Endodermal cell (in vitro differentiated cells): Measurements from ENCODE around the gene TTC28. TPM values are rescaled to one million over a fixed set of nuclear protein-coding genes. Genes with fewer than 3 reads are reported as not detected.
"Not testable (repeated sequence)": the region's sequence is repeated elsewhere in the genome, so short reads cannot be mapped to it uniquely, and the experiment has no call there.

Experiments used
- DNase-seq: peaks from one replicate; pipeline ENCODE4 v3.0.0-alpha.2; 2017
- H3K27ac ChIP-seq: 2 replicates; pipeline ENCODE4 v1.5.1; 2013; ENCODE audit warnings: mild to moderate bottlenecking, low read depth, low read length, moderate library complexity
- H3K27me3 ChIP-seq: 2 replicates; pipeline ENCODE4 v1.6.1; 2013; ENCODE audit warnings: mild to moderate bottlenecking, low read length, moderate library complexity; ENCODE audit not compliant: insufficient read depth, control insufficient read depth, poor library complexity, severe bottlenecking
- H3K36me3 ChIP-seq: 2 replicates; pipeline ENCODE4 v1.7.0; 2013; ENCODE audit warnings: mild to moderate bottlenecking, low read length, moderate library complexity; ENCODE audit not compliant: control insufficient read depth, insufficient read depth
- H3K4me1 ChIP-seq: one replicate; pipeline ENCODE4 v1.7.0; 2013; ENCODE audit warnings: low read length; ENCODE audit not compliant: control insufficient read depth, insufficient read depth
- H3K4me3 ChIP-seq: 2 replicates; pipeline ENCODE4 v1.5.1; 2013; ENCODE audit warnings: mild to moderate bottlenecking, low read length, moderate library complexity
- H3K9ac ChIP-seq: 2 replicates; pipeline ENCODE4 v1.6.1; 2013; ENCODE audit warnings: mild to moderate bottlenecking, low read length, moderate library complexity; ENCODE audit not compliant: poor library complexity, severe bottlenecking; ENCODE audit errors: extremely low read depth
- H3K9me3 ChIP-seq: 2 replicates; pipeline ENCODE4 v1.6.1; 2013; ENCODE audit warnings: mild to moderate bottlenecking, low read length, moderate library complexity; ENCODE audit not compliant: control insufficient read depth
- H3K27ac Mint-ChIP-seq: 2 replicates; pipeline ENCODE4 v1.8.0; 2020; ENCODE audit warnings: mixed read lengths
- H3K27me3 Mint-ChIP-seq: 2 replicates; pipeline ENCODE4 v1.8.0; 2021; ENCODE audit warnings: mild to moderate bottlenecking, mixed read lengths; ENCODE audit not compliant: insufficient read depth
- H3K36me3 Mint-ChIP-seq: 2 replicates; pipeline ENCODE4 v1.8.0; 2020; ENCODE audit warnings: low read depth, mixed read lengths
- H3K4me1 Mint-ChIP-seq: 2 replicates; pipeline ENCODE4 v1.8.0; 2020; ENCODE audit warnings: mixed read lengths
- H3K4me3 Mint-ChIP-seq: 2 replicates; pipeline ENCODE4 v1.8.0; 2020; ENCODE audit warnings: mild to moderate bottlenecking, moderate library complexity, mixed read lengths
- H3K9me3 Mint-ChIP-seq: 2 replicates; pipeline ENCODE4 v1.8.0; 2020; ENCODE audit warnings: mild to moderate bottlenecking, mixed read lengths
- WGBS, 2 experiments: methylation state at CpG; one replicate each; pipeline versions ENCODE4 v1.1.5 to v1.1.7; 2013; ENCODE audit warnings: missing lambda C conversion rate in 2 of 2, mixed read lengths in 1 of 2; ENCODE audit not compliant: insufficient coverage in 1 of 2, insufficient read length in 1 of 2; 5-methylcytosine and 5-hydroxymethylcytosine counted together
- total RNA-seq, 2 donors: library from RNA; stranded (reverse); fragmentation: NEBNext Ultra II Directional in 1 of 2; extraction: Animal tissue kit (Norgen Biotek cat#: 25700) in 1 of 2; gene quantifications; 2 replicates in 1 of 2; 3 replicates in 1 of 2; pipeline ENCODE4 v1.2.1, GENCODE V29; 2021
- TF ChIP-seq, protein P1 (sequence below): fragments of 200-600 bp; sonication (generic); conservative IDR thresholded peaks from 2 replicates; pipeline ENCODE4 v1.5.0; 2021; ENCODE audit warnings: antibody characterized with exemption, mild to moderate bottlenecking

Gene TTC28
- total RNA-seq, 2 donors from 2014 or later, result 28.6 to 34.0 TPM

DNA sequence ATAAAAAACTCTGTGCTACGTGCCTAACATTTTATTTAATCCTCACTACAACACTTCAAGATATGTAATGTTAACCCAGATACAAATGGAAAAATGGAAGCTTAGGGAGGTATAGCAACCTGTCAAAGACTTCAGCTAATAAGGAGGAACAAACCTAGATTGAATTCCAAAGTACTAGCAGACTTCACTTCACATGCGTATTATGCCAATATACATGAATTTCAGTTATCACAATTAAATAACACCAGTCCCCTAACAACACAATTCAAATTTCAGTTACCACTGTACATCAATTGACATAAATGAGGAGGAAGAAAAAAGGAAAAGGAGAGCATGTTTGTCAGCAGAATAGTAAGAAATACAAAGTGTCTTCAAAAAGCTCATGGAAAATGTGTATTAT lies 60.4 kb downstream of the TTC28 start:
- TF ChIP-seq, protein P1, sequence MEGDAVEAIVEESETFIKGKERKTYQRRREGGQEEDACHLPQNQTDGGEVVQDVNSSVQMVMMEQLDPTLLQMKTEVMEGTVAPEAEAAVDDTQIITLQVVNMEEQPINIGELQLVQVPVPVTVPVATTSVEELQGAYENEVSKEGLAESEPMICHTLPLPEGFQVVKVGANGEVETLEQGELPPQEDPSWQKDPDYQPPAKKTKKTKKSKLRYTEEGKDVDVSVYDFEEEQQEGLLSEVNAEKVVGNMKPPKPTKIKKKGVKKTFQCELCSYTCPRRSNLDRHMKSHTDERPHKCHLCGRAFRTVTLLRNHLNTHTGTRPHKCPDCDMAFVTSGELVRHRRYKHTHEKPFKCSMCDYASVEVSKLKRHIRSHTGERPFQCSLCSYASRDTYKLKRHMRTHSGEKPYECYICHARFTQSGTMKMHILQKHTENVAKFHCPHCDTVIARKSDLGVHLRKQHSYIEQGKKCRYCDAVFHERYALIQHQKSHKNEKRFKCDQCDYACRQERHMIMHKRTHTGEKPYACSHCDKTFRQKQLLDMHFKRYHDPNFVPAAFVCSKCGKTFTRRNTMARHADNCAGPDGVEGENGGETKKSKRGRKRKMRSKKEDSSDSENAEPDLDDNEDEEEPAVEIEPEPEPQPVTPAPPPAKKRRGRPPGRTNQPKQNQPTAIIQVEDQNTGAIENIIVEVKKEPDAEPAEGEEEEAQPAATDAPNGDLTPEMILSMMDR, result no peak
- Mint-ChIP-seq H3K4me3 (no peak overlapping the region), H3K27me3 (no peaks in the 10 kb centered on the region), H3K27ac (no peak overlapping the region), H3K9me3 (peaks cover 15% of the 10 kb centered on the region), H3K4me1 (no peaks in the 10 kb centered on the region), H3K36me3 (peaks cover 7% of the 10 kb centered on the region)
- Histone ChIP-seq H3K4me3 (no peak overlapping the region), H3K36me3 (no peaks in the 10 kb centered on the region), H3K27ac (no peak overlapping the region), H3K9me3 (no peaks in the 10 kb centered on the region), H3K27me3 (no peaks in the 10 kb centered on the region), H3K9ac (no peak overlapping the region), H3K4me1 (no peaks in the 10 kb centered on the region)
- 100% methylated on average over 1 of the region's 2 CpGs; no CpG with 5 or more reads in 1 of the 2 experiments for WGBS, 2 experiments
- no peak for DNase-seq

DNA sequence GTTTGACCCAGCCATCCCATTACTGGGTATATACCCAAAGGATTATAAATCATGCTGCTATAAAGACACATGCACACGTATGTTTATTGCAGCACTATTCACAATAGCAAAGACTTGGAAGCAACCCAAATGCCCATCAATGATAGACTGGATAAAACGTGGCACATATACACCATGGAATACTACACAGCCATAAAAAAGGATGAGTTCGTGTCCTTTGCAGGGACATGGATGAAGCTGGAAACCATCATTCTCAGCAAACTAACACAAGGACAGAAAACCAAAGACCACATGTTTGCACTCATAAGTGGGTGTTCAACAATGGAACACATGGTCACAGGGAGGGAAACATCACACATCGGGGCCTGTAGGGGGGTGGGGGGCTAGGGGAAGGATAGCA lies 64.2 kb downstream of the TTC28 start:
- peaks cover 19% of the 10 kb centered on the region for H3K9me3 Mint-ChIP-seq
- H3K9ac ChIP-seq, H3K9me3 ChIP-seq, H3K36me3 ChIP-seq, H3K27me3 Mint-ChIP-seq, H3K27me3 ChIP-seq, H3K4me3 Mint-ChIP-seq, H3K4me3 ChIP-seq, DNase-seq, H3K36me3 Mint-ChIP-seq, H3K27ac ChIP-seq, H3K4me1 ChIP-seq, H3K4me1 Mint-ChIP-seq, H3K27ac Mint-ChIP-seq: not testable (repeated sequence)
- 87 to 89% methylated on average over 1 to 4 of the region's 4 CpGs for whole genome bisulfite sequencing, 2 experiments

DNA sequence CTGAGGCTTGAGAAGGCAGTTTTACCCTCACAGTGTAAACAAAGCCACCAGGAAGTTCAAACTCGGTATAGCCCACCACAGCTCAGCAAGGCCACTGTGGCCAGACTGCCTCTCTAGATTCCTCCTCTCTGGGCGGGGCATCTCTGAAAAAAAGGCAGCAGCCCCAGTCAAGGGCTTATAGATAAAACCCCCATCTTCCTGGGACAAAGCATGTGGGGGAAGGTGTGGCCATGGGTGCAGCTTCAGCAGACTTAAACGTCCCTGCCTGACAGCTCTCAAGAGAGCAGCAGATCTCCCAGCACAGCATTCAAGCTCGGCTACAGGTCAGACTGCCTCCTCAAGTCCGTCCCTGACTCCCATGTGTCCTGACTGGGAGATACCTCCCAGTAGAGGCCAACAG lies 69.7 kb downstream of the TTC28 start:
- WGBS, 2 experiments, result 91% methylated on average over 5 of the region's 5 CpGs; no CpG with 5 or more reads in 1 of the 2 experiments
- H3K36me3 Mint-ChIP-seq, result peaks cover 4% of the 10 kb centered on the region
- H3K27ac Mint-ChIP-seq, result no peak overlapping the region
- H3K27ac ChIP-seq, result no peak overlapping the region
- no peaks in the 10 kb centered on the region for H3K27me3 Mint-ChIP-seq
- H3K27me3 ChIP-seq, result no peaks in the 10 kb centered on the region
- TF ChIP-seq, protein P1, result no peak
- H3K9me3 ChIP-seq, result no peaks in the 10 kb centered on the region
- no peak overlapping the region for H3K9ac ChIP-seq
- H3K4me1 ChIP-seq, result no peaks in the 10 kb centered on the region
- no peak overlapping the region for H3K4me3 Mint-ChIP-seq
- DNase-seq, result no peak
- peaks cover 24% of the 10 kb centered on the region for H3K4me1 Mint-ChIP-seq
- H3K4me3 ChIP-seq, result no peak overlapping the region
- peaks cover 10% of the 10 kb centered on the region for H3K9me3 Mint-ChIP-seq
- no peaks in the 10 kb centered on the region for H3K36me3 ChIP-seq

DNA sequence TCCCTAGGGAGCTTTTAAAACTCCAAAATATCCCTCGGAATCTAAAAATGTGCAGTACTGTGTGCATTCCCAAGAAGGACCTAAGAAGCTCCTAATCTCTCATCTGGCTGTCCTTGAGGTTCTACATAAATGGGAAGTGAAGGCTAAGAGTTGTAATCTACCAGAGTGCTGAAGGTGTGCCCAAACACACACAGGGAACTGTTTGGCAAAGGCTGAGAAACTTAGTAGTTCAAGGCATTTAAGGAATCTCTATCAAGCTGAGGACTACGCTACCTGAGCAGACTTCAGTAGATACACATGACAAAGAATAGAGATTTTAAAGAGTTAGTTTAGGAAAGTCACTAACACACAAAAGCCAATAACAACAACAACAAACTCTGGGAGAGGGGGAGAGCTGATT lies 71.1 kb downstream of the TTC28 start:
- Histone ChIP-seq H3K4me1 (no peaks in the 10 kb centered on the region), H3K27ac (no peak overlapping the region), H3K9ac (no peak overlapping the region), H3K36me3 (no peaks in the 10 kb centered on the region), H3K9me3 (no peaks in the 10 kb centered on the region), H3K27me3 (no peaks in the 10 kb centered on the region), H3K4me3 (no peak overlapping the region)
- no peak for DNase-seq
- Mint-ChIP-seq H3K36me3 (peaks cover 3% of the 10 kb centered on the region), H3K27me3 (no peaks in the 10 kb centered on the region), H3K9me3 (no peaks in the 10 kb centered on the region), H3K4me3 (no peak overlapping the region), H3K4me1 (peaks cover 24% of the 10 kb centered on the region), H3K27ac (peak overlapping the region; percentile 70)
- 95 to 100% methylated on average over 1 of the region's 2 CpGs for WGBS, 2 experiments
- TF ChIP-seq, protein P1, result no peak
